ENCODE measurements around the gene CPXM2. TPM values are rescaled to one million over a fixed set of nuclear protein-coding genes. Genes with fewer than 3 reads are reported as not detected.

The CPXM2 gene
- polyA plus RNA-seq, 2 of the 4 experiments (the other 2 are of a cell fraction) = not detected

- no peaks in the 10 kb centered on the region for H3K9me3 ChIP-seq
- DNase-seq (ENCODE audit: low read depth in 1 of 2, low spot score in 1 of 2) = no peak
- FAIRE-seq = no peak
- H3K4me2 ChIP-seq = no peak overlapping the region
- no peaks in the 10 kb centered on the region for H3K4me1 ChIP-seq
- H3K4me3 ChIP-seq = no peak overlapping the region
- ChIA-PET CTCF (interaction anchor here (0.5 kb wide), 1 partner anchor 145 kb away, joined by 3 read pairs; no protein-coding TSS in a partner anchor), POLR2A (no interaction called here)
- no peak overlapping the region for H3K27ac ChIP-seq
- WGBS (ENCODE audit: missing lambda C conversion rate) = 22% methylated on average over 4 of the region's 4 CpGs
- TF ChIP-seq HMGXB4 (CRISPR knock-in tag; IDR thresholded peaks at IDR 0.05; ENCODE audit: borderline replicate concordance) = no peak
- TF ChIP-seq HDAC2 (IDR thresholded peaks at IDR 0.05) = no peak
- no peak for TF ChIP-seq MAX (IDR thresholded peaks at IDR 0.05)
- TF ChIP-seq FOSB (CRISPR knock-in tag; IDR thresholded peaks at IDR 0.05) = no peak
- no peak for ATAC-seq
These were observed 47.3 kb upstream of the CPXM2 start for GRCh38 chr10:123938890-123939289.

- DNase-seq (ENCODE audit: low read depth in 1 of 2, low spot score in 1 of 2) = no peak
- 0 out of 3 replicates have a peak, but pooled peaks cover 4% of the 10 kb centered on the region for H3K9me3 ChIP-seq
- no peaks in the 10 kb centered on the region for H3K4me1 ChIP-seq
- no peak for FAIRE-seq
- POLR2A ChIA-PET = no interaction called here
- no peak for TF ChIP-seq MYC (IDR thresholded peaks at IDR 0.05; ENCODE audit: borderline replicate concordance, low read length)
- no peak for TF ChIP-seq NR3C1 (IDR thresholded peaks at IDR 0.05)
- TF ChIP-seq CBX2 (IDR thresholded peaks at IDR 0.05; ENCODE audit: borderline replicate concordance, low read depth) = no peak
- no peak for TF ChIP-seq CHD2 (IDR thresholded peaks at IDR 0.05; ENCODE audit: low read length, partially characterized antibody)
- no peak for TF ChIP-seq RARB (CRISPR knock-in tag; IDR thresholded peaks at IDR 0.05)
- TF ChIP-seq ZC3H11A (IDR thresholded peaks at IDR 0.05) = no peak
- TF ChIP-seq NPAS2 (CRISPR knock-in tag; IDR thresholded peaks at IDR 0.05; ENCODE audit: borderline replicate concordance) = no peak
- no peak for TF ChIP-seq E2F6 (IDR thresholded peaks at IDR 0.05; ENCODE audit: borderline replicate concordance, low read depth)
- no peak for TF ChIP-seq FOXS1 (CRISPR knock-in tag; IDR thresholded peaks at IDR 0.05)
- TF ChIP-seq ZSCAN20 (CRISPR knock-in tag; IDR thresholded peaks at IDR 0.05) = no peak
- TF ChIP-seq ZNF302 (CRISPR knock-in tag; IDR thresholded peaks at IDR 0.05) = no peak
- 15% methylated on average over 5 of the region's 5 CpGs for WGBS (ENCODE audit: missing lambda C conversion rate)
- no peak overlapping the region for H3K27ac ChIP-seq
- CTCF ChIA-PET = interaction anchor here (1.6 kb wide), 1 partner anchor 31 kb away, joined by 5 read pairs; no protein-coding TSS in a partner anchor
- H3K4me2 ChIP-seq = no peak overlapping the region
- H3K4me3 ChIP-seq = no peak overlapping the region
- no peak for ATAC-seq
These were observed 44.8 kb upstream of the CPXM2 start for GRCh38 chr10:123936426-123936825.

GRCh38 chr10:123935680-123936079 is 44.1 kb upstream of the CPXM2 start:
- TF ChIP-seq CHD2 (IDR thresholded peaks at IDR 0.05; ENCODE audit: low read length, partially characterized antibody) (no peak), BHLHE40 (IDR thresholded peaks at IDR 0.05; ENCODE audit: low read depth, low read length) (no peak), CHD4 (IDR thresholded peaks at IDR 0.05; ENCODE audit: borderline replicate concordance) (no peak), HEYL (CRISPR knock-in tag; IDR thresholded peaks at IDR 0.05) (no peak), E2F6 (IDR thresholded peaks at IDR 0.05; ENCODE audit: borderline replicate concordance, low read depth) (no peak), RNF2 (IDR thresholded peaks at IDR 0.05; ENCODE audit: borderline replicate concordance, low read depth) (no peak), KDM1A (IDR thresholded peaks at IDR 0.05; ENCODE audit: low read depth) (no peak), FOSB (CRISPR knock-in tag; IDR thresholded peaks at IDR 0.05) (no peak), NR3C1 (IDR thresholded peaks at IDR 0.05) (no peak), ESRRA (IDR thresholded peaks at IDR 0.05; ENCODE audit: borderline replicate concordance, low read length) (no peak), EHMT2 (IDR thresholded peaks at IDR 0.05; ENCODE audit: low read depth) (no peak), EHF (CRISPR knock-in tag; IDR thresholded peaks at IDR 0.05) (no peak), HMGXB4 (CRISPR knock-in tag; IDR thresholded peaks at IDR 0.05; ENCODE audit: borderline replicate concordance) (no peak), KDM5A (IDR thresholded peaks at IDR 0.05) (no peak), HOXA7 (CRISPR knock-in tag; IDR thresholded peaks at IDR 0.05) (no peak), POLR2A (IDR thresholded peaks at IDR 0.05; ENCODE audit: low read length) (no peak)
- ATAC-seq (no peak), FAIRE-seq (no peak), DNase-seq (ENCODE audit: low read depth in 1 of 2, low spot score in 1 of 2) (no peak)
- Histone ChIP-seq H3K4me1 (no peaks in the 10 kb centered on the region), H3K4me3 (no peak overlapping the region), H3K27ac (no peak overlapping the region), H3K4me2 (no peak overlapping the region), H3K9me3 (peaks cover 9% of the 10 kb centered on the region; the same call in 1 of the 3 replicates)
- POLR2A ChIA-PET = no interaction called here
- CTCF ChIA-PET = no interaction called here
- WGBS (ENCODE audit: missing lambda C conversion rate) = 68% methylated on average over 2 of the region's 2 CpGs
